ENCODE measurements around the gene LYRM2.

DNA sequence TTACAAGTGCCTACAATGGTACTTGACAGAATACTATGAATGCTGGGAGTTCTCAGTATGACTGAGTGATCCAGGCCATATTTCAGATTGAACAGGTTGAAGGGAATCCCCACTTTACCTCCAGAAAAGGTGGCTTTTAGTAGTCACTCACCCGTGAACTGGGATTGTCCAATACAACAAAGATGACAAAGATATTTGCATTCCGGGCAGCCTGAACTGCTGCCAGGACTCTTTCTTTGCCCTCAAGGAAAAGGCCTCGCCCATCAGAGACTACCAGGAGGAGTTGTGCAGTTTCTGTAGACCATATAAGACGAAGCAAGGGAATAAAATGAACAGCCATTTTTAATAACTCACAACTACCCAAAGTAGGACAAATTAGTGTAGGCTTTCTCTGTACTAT lies 6.3 kb upstream of the LYRM2 start:
- TF ChIP-seq, protein P1, sequence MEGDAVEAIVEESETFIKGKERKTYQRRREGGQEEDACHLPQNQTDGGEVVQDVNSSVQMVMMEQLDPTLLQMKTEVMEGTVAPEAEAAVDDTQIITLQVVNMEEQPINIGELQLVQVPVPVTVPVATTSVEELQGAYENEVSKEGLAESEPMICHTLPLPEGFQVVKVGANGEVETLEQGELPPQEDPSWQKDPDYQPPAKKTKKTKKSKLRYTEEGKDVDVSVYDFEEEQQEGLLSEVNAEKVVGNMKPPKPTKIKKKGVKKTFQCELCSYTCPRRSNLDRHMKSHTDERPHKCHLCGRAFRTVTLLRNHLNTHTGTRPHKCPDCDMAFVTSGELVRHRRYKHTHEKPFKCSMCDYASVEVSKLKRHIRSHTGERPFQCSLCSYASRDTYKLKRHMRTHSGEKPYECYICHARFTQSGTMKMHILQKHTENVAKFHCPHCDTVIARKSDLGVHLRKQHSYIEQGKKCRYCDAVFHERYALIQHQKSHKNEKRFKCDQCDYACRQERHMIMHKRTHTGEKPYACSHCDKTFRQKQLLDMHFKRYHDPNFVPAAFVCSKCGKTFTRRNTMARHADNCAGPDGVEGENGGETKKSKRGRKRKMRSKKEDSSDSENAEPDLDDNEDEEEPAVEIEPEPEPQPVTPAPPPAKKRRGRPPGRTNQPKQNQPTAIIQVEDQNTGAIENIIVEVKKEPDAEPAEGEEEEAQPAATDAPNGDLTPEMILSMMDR (IDR thresholded peaks at IDR 0.05; ENCODE audit: poor library complexity), result no peak
- no peak for TF ChIP-seq EZH2phosphoT487 (IDR thresholded peaks at IDR 0.05; ENCODE audit: low read depth, severe bottlenecking, unreplicated experiment)
- no peak for TF ChIP-seq EZH2 (IDR thresholded peaks at IDR 0.05; ENCODE audit: borderline replicate concordance)

Data from hepatocyte (in vitro differentiated cells).